22Rv1 (cell line): ENCODE results near the gene LHB.

Source experiments
- ZFX ChIP-seq: fragments of 450-650 bp; IDR thresholded peaks from 2 replicates; pipeline ENCODE4 v1.6.1; 2017; ENCODE audit warnings: antibody characterized with exemption, borderline replicate concordance
- TF ChIP-seq, protein P1 (sequence below): fragments of 450-650 bp; IDR thresholded peaks from 2 replicates; pipeline ENCODE4 v1.5.1; 2017; ENCODE audit warnings: mild to moderate bottlenecking

DNA sequence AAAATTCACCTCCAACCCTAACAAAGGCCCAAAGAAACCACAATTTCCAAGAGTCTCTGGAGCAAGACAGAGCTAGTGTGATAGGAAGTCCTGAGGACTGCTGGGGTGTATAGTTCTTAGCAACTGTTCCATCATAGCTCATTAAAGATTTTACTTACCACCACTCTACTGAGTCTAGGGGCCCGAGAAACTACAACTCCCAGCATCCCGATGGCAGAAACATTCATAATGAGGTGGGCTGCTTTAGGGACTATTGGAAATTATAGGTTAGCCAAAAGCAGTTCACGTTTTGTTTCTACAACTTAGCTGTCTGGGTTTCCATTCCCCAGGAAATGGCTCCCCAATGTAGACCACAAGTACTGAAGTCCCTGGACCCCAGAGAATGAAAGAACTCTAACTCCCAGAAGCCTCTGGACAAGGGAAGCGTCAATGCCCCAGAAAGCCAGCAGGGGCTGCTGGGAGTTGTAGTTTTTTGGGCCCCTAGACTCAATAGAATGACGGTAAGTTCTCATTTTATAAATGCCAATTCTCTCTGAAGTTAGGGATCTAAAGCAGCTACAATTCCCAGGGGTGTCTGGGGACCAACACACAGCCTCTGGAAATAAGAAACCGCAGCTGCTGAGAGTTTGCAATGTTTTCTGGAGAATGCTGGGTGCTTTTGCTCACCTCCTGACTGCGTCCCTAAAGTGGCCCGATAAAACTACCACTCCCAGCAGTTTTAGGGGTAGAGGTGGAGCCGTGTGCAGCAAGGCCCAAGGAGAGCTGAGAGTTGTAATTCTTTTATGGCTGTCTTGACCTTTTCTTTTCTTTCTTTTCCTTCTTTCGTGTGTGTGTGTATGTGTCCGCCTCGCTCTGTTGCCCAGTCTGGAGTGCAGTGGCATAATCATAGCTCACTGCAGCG lies 40.7 kb downstream of the LHB start:
- TF ChIP-seq, protein P1, sequence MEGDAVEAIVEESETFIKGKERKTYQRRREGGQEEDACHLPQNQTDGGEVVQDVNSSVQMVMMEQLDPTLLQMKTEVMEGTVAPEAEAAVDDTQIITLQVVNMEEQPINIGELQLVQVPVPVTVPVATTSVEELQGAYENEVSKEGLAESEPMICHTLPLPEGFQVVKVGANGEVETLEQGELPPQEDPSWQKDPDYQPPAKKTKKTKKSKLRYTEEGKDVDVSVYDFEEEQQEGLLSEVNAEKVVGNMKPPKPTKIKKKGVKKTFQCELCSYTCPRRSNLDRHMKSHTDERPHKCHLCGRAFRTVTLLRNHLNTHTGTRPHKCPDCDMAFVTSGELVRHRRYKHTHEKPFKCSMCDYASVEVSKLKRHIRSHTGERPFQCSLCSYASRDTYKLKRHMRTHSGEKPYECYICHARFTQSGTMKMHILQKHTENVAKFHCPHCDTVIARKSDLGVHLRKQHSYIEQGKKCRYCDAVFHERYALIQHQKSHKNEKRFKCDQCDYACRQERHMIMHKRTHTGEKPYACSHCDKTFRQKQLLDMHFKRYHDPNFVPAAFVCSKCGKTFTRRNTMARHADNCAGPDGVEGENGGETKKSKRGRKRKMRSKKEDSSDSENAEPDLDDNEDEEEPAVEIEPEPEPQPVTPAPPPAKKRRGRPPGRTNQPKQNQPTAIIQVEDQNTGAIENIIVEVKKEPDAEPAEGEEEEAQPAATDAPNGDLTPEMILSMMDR: no peak
- TF ChIP-seq ZFX: no peak
